Esophagus squamous epithelium (tissue), 4 donors: ENCODE measurements around the gene PLSCR4.

ENCODE experiments used
- CTCF ChIP-seq, 6 experiments: fragments of 450-650 bp in 4 of 6; fragments of 200-600 bp in 2 of 6; sonication (generic) in 2 of 6; IDR thresholded peaks; one replicate each; pipeline ENCODE4 v1.5.1; 2016 to 2019; ENCODE audit warnings: antibody characterized with exemption in 6 of 6, mild to moderate bottlenecking in 4 of 6, moderate library complexity in 4 of 6
- POLR2A ChIP-seq, 4 donors: fragments of 450-650 bp; IDR thresholded peaks; one replicate each; pipeline ENCODE4 v1.6.1; 2017; ENCODE audit warnings: antibody characterized with exemption in 4 of 4, mild to moderate bottlenecking in 4 of 4, moderate library complexity in 3 of 4

- TF ChIP-seq CTCF (IDR thresholded peaks at IDR 0.05) (no peak), POLR2A (IDR thresholded peaks at IDR 0.05) (no peak)
These were observed 80.3 kb downstream of the PLSCR4 start for GRCh38 chr3:146170591-146170990.
